Neural progenitor cell (in vitro differentiated cells): ENCODE measurements around the gene PRODH2. TPM values are rescaled to one million over a fixed set of nuclear protein-coding genes. Genes with fewer than 3 reads are reported as not detected.

Experiments used
- DNase-seq: peaks from one replicate; pipeline ENCODE4 v3.0.0-alpha.2; 2016; ENCODE audit warnings: low spot score
- H2AFZ ChIP-seq: fragments of 200-600 bp; sonication (generic); replicated peaks from 2 replicates; pipeline ENCODE4 v1.6.1; 2016; ENCODE audit warnings: antibody characterized with exemption
- H3F3A ChIP-seq: fragments of 200-600 bp; sonication (generic); 2 replicates; pipeline ENCODE4 v1.6.1; 2016; ENCODE audit warnings: antibody characterized with exemption, low read depth
- H3K27ac ChIP-seq: fragments of 200-600 bp; sonication (generic); 2 replicates; pipeline ENCODE4 v1.5.1; 2016; ENCODE audit warnings: mild to moderate bottlenecking
- H3K27me3 ChIP-seq: fragments of 200-600 bp; sonication (generic); 2 replicates; pipeline ENCODE4 v1.6.1; 2016; ENCODE audit warnings: mild to moderate bottlenecking, moderate library complexity
- H3K36me3 ChIP-seq: fragments of 200-600 bp; sonication (generic); 2 replicates; pipeline ENCODE4 v1.5.1; 2016
- H3K4me1 ChIP-seq: fragments of 200-600 bp; sonication (generic); 2 replicates; pipeline ENCODE4 v1.6.1; 2016; ENCODE audit warnings: mixed run types
- H3K4me2 ChIP-seq: fragments of 200-600 bp; sonication (generic); 2 replicates; pipeline ENCODE4 v1.6.1; 2016
- H3K4me3 ChIP-seq: fragments of 200-600 bp; sonication (generic); 2 replicates; pipeline ENCODE4 v1.5.1; 2016
- H3K79me2 ChIP-seq: fragments of 200-600 bp; sonication (generic); 2 replicates; pipeline ENCODE4 v1.6.1; 2016; ENCODE audit warnings: low read depth
- H3K9ac ChIP-seq: fragments of 200-600 bp; sonication (generic); 2 replicates; pipeline ENCODE4 v1.6.1; 2016
- H3K9me3 ChIP-seq: fragments of 200-600 bp; sonication (generic); 2 replicates; pipeline ENCODE4 v1.5.1; 2016; ENCODE audit warnings: low read depth
- H4K20me1 ChIP-seq: fragments of 200-600 bp; sonication (generic); 2 replicates; pipeline ENCODE4 v1.6.1; 2016; ENCODE audit warnings: low read depth
- H3K27ac Mint-ChIP-seq: 3 replicates; pipeline ENCODE4 v1.8.0; 2021; ENCODE audit warnings: mixed read lengths
- H3K27me3 Mint-ChIP-seq: 2 replicates; pipeline ENCODE4 v1.8.0; 2022; ENCODE audit warnings: low read depth, mild to moderate bottlenecking, inconsistent platforms, moderate library complexity, mixed read lengths; ENCODE audit not compliant: insufficient read depth
- H3K36me3 Mint-ChIP-seq: 3 replicates; pipeline ENCODE4 v1.8.0; 2021; ENCODE audit warnings: mixed read lengths
- H3K4me1 Mint-ChIP-seq: 3 replicates; pipeline ENCODE4 v1.8.0; 2021; ENCODE audit warnings: mixed read lengths
- H3K4me3 Mint-ChIP-seq: 3 replicates; pipeline ENCODE4 v1.8.0; 2021; ENCODE audit warnings: mild to moderate bottlenecking, moderate library complexity, mixed read lengths
- H3K9me3 Mint-ChIP-seq: 3 replicates; pipeline ENCODE4 v1.8.0; 2020; ENCODE audit warnings: mixed read lengths
- CTCF ChIP-seq: fragments of 200-600 bp; sonication (generic); IDR thresholded peaks from 2 replicates; pipeline ENCODE4 v1.5.1; 2017; ENCODE audit warnings: antibody characterized with exemption, mild to moderate bottlenecking
- EZH2 ChIP-seq: fragments of 200-600 bp; sonication (generic); IDR thresholded peaks from 2 replicates; pipeline ENCODE4 v1.6.1; 2017; ENCODE audit warnings: antibody characterized with exemption, mild to moderate bottlenecking, moderate library complexity
- EZH2phosphoT487 ChIP-seq: fragments of 200-600 bp; sonication (generic); IDR thresholded peaks from 2 replicates; pipeline ENCODE4 v1.6.1; 2017; ENCODE audit warnings: antibody characterized with exemption
- total RNA-seq: library from RNA; depleted of rRNA; stranded (reverse); fragments of >200 nt; gene quantifications from 2 replicates; pipeline ENCODE4 v1.2.3, GENCODE V29; 2015; ENCODE audit warnings: low replicate concordance

The PRODH2 gene
- total RNA-seq, 1 donor from 2014 or later: not detected

GRCh38 chr19:35848919-35849505 lies 36.4 kb upstream of the PRODH2 start:
- Histone ChIP-seq H3K9ac (no peak overlapping the region), H3K4me1 (peaks cover 8% of the 10 kb centered on the region), H2AFZ (no peak overlapping the region), H3K79me2 (no peaks in the 10 kb centered on the region), H3K4me3 (no peak overlapping the region), H4K20me1 (peaks cover 17% of the 10 kb centered on the region), H3K36me3 (no peaks in the 10 kb centered on the region), H3K4me2 (no peak overlapping the region), H3F3A (peaks cover 7% of the 10 kb centered on the region), H3K27me3 (peaks cover 94% of the 10 kb centered on the region), H3K9me3 (no peaks in the 10 kb centered on the region), H3K27ac (no peak overlapping the region)
- TF ChIP-seq CTCF (no peak), EZH2 (no peak), EZH2phosphoT487 (no peak)
- Mint-ChIP-seq H3K27me3 (peaks cover 43% of the 10 kb centered on the region), H3K36me3 (no peaks in the 10 kb centered on the region), H3K4me3 (no peak overlapping the region), H3K9me3 (peaks cover 5% of the 10 kb centered on the region), H3K27ac (no peak overlapping the region), H3K4me1 (peaks cover 32% of the 10 kb centered on the region)
- no peak for DNase-seq

DNA sequence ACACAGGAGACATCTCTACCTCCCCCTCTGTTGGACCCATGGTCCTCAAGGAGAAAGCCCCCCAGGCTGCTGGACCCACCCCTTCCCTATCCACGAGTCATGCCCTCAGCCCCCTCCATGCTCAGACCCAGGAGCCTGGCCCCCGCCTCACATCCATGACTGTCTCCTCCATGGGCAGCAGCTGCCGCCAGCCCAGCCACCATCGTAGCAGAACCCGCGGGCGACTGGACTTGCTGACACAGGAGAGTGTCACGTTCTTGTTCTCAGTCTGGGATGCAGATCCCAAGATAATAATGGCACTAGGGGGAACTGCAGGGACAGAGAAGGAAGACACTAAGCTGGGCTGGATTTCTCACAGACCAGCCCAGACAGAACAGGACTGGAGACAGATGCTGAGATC lies 35.8 kb upstream of the PRODH2 start:
- Histone ChIP-seq H4K20me1 (peaks cover 17% of the 10 kb centered on the region), H3K9me3 (no peaks in the 10 kb centered on the region), H3K36me3 (no peaks in the 10 kb centered on the region), H3K4me2 (no peak overlapping the region), H3K9ac (no peak overlapping the region), H3F3A (peaks cover 7% of the 10 kb centered on the region), H3K79me2 (no peaks in the 10 kb centered on the region), H2AFZ (no peak overlapping the region), H3K4me1 (peaks cover 8% of the 10 kb centered on the region), H3K27me3 (peaks cover 95% of the 10 kb centered on the region), H3K27ac (no peak overlapping the region), H3K4me3 (no peak overlapping the region)
- DNase-seq: no peak
- Mint-ChIP-seq H3K36me3 (no peaks in the 10 kb centered on the region), H3K9me3 (peaks cover 5% of the 10 kb centered on the region), H3K27ac (no peak overlapping the region), H3K27me3 (peaks cover 48% of the 10 kb centered on the region), H3K4me1 (peaks cover 32% of the 10 kb centered on the region), H3K4me3 (no peak overlapping the region)
- TF ChIP-seq EZH2phosphoT487 (no peak), EZH2 (no peak), CTCF (no peak)

DNA sequence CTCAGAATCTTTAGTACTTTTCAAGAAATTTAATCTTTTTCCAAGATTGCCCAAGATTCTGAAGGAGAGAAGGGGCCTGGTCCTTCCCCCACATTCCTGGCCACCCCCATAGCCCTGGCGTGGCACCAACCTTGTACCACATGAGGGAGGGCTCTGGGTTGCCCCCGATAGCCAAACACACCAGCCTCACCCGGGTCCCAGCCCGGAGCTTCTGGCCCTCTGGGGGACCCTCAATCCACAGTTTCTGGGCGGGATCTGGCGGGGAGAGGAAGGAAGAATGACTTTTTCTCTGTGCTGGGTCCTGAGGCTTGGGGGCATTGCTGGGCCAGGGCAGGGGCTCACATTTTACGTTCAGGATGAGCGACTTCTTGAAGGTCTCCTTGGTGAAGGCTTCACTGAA lies 35.3 kb upstream of the PRODH2 start:
- DNase-seq: no peak

More for the DNA sequence above, 35.3 kb upstream of the PRODH2 start:
- Mint-ChIP-seq H3K27ac (no peak overlapping the region), H3K27me3 (peaks cover 50% of the 10 kb centered on the region), H3K4me3 (peak overlapping the region; percentile 24), H3K36me3 (no peaks in the 10 kb centered on the region), H3K9me3 (peaks cover 5% of the 10 kb centered on the region), H3K4me1 (peaks cover 28% of the 10 kb centered on the region)
- Histone ChIP-seq H3K36me3 (no peaks in the 10 kb centered on the region), H2AFZ (no peak overlapping the region), H3K9ac (no peak overlapping the region), H3K4me1 (peaks cover 8% of the 10 kb centered on the region), H3K9me3 (no peaks in the 10 kb centered on the region), H3K79me2 (no peaks in the 10 kb centered on the region), H4K20me1 (peaks cover 17% of the 10 kb centered on the region), H3F3A (peaks cover 7% of the 10 kb centered on the region), H3K27me3 (peaks cover 96% of the 10 kb centered on the region), H3K4me3 (no peak overlapping the region), H3K4me2 (no peak overlapping the region), H3K27ac (no peak overlapping the region)
- TF ChIP-seq EZH2phosphoT487 (no peak), EZH2 (no peak), CTCF (no peak)
